ENCODE measurements around the gene PACS1. TPM values are rescaled to one million over a fixed set of nuclear protein-coding genes. Genes with fewer than 3 reads are reported as not detected.

Gene PACS1
- polyA plus RNA-seq, 3 donors: 8.1 to 36.8 (median 12.4) TPM

- H3K4me2 ChIP-seq (replicated peaks; ENCODE audit: extremely low read depth, low read length, poor library complexity, severe bottlenecking): no peak overlapping the region
- peaks cover 0 to 8% (median 0%) of the 10 kb centered on the region in 7 donors for H3K9me3 Mint-ChIP-seq
- peaks cover 12 to 14% of the 10 kb centered on the region in 2 donors for H3K36me3 Mint-ChIP-seq
- peaks cover 0 to 1% (median 0%) of the 10 kb centered on the region in 3 donors for H3K27me3 Mint-ChIP-seq (ENCODE audit: low read depth in 3 of 3)
- 88% methylated on average over 7 of the region's 12 CpGs for WGBS (ENCODE audit: insufficient coverage)
- no peak overlapping the region for H2AFZ ChIP-seq (ENCODE audit: insufficient read depth, low read depth, low read length, poor library complexity, severe bottlenecking)
- no peak for TF ChIP-seq CTCF (IDR thresholded peaks at IDR 0.05)
- H3K79me2 ChIP-seq (ENCODE audit: insufficient read depth, low read length): peaks cover 12% of the 10 kb centered on the region
- peaks cover 8% of the 10 kb centered on the region for H3K4me1 Mint-ChIP-seq
- H3K27ac ChIP-seq (ENCODE audit: low read depth in 1 of 2, low read length in 2 of 2): no peak overlapping the region
- H3K4me1 ChIP-seq (ENCODE audit: control insufficient read depth in 1 of 2, insufficient read depth in 2 of 2, low read length in 2 of 2): no peaks in the 10 kb centered on the region
- peaks cover 0 to 5% of the 10 kb centered on the region in 2 donors for H3K9me3 ChIP-seq (replicated peaks in 1 of 2; ENCODE audit: control insufficient read depth in 1 of 2, insufficient read depth in 1 of 2, low read length in 2 of 2)
- no peak overlapping the region for H3K4me3 ChIP-seq (replicated peaks in 1 of 3; ENCODE audit: low read depth in 2 of 3, low read length in 3 of 3)
- no peaks in the 10 kb centered on the region for H3K27me3 ChIP-seq (ENCODE audit: control insufficient read depth in 2 of 2, insufficient read depth in 2 of 2, low read length in 2 of 2)
- H3K36me3 ChIP-seq (replicated peaks in 1 of 2; ENCODE audit: control insufficient read depth in 1 of 2, insufficient read depth in 2 of 2, low read length in 2 of 2): peaks cover 0 to 2% of the 10 kb centered on the region in 2 donors
- no peak overlapping the region for H3K27ac Mint-ChIP-seq
- no peak for DNase-seq
- H3K9ac ChIP-seq (ENCODE audit: insufficient read depth, low read length, poor library complexity, severe bottlenecking): no peak overlapping the region
- H3K4me3 Mint-ChIP-seq: no peak overlapping the region
- intact Hi-C loops (cut with micrococcal nuclease): no loop called here
- peaks cover 60% of the 10 kb centered on the region for H4K20me1 ChIP-seq (ENCODE audit: insufficient read depth, low read length)
Measured at GRCh38 chr11:66142370-66143263, 72.5 kb downstream of the PACS1 start.

GRCh38 chr11:66143264-66143566 lies 73.1 kb downstream of the PACS1 start:
- no peak overlapping the region for H3K27ac Mint-ChIP-seq
- peaks cover 12% of the 10 kb centered on the region for H3K79me2 ChIP-seq (ENCODE audit: insufficient read depth, low read length)
- no peaks in the 10 kb centered on the region for H3K27me3 ChIP-seq (ENCODE audit: control insufficient read depth in 2 of 2, insufficient read depth in 2 of 2, low read length in 2 of 2)
- DNase-seq: no peak
- intact Hi-C loops (cut with micrococcal nuclease): no loop called here
- H3K36me3 Mint-ChIP-seq: peaks cover 12 to 14% of the 10 kb centered on the region in 2 donors
- H4K20me1 ChIP-seq (ENCODE audit: insufficient read depth, low read length): peaks cover 57% of the 10 kb centered on the region
- peaks cover 7% of the 10 kb centered on the region for H3K4me1 Mint-ChIP-seq
- H3K27ac ChIP-seq (ENCODE audit: low read depth in 1 of 2, low read length in 2 of 2): no peak overlapping the region
- peaks cover 0 to 2% of the 10 kb centered on the region in 2 donors for H3K36me3 ChIP-seq (replicated peaks in 1 of 2; ENCODE audit: control insufficient read depth in 1 of 2, insufficient read depth in 2 of 2, low read length in 2 of 2)
- no peak overlapping the region for H2AFZ ChIP-seq (ENCODE audit: insufficient read depth, low read depth, low read length, poor library complexity, severe bottlenecking)
- H3K9me3 Mint-ChIP-seq: peaks cover 0 to 8% (median 0%) of the 10 kb centered on the region in 7 donors
- no peak overlapping the region for H3K4me2 ChIP-seq (replicated peaks; ENCODE audit: extremely low read depth, low read length, poor library complexity, severe bottlenecking)
- TF ChIP-seq CTCF (IDR thresholded peaks at IDR 0.05): no peak
- H3K9ac ChIP-seq (ENCODE audit: insufficient read depth, low read length, poor library complexity, severe bottlenecking): no peak overlapping the region
- peaks cover 0 to 1% (median 0%) of the 10 kb centered on the region in 3 donors for H3K27me3 Mint-ChIP-seq (ENCODE audit: low read depth in 3 of 3)
- no CpG with 5 or more reads among the region's 3 CpGs for WGBS (ENCODE audit: insufficient coverage)
- no peaks in the 10 kb centered on the region for H3K4me1 ChIP-seq (ENCODE audit: control insufficient read depth in 1 of 2, insufficient read depth in 2 of 2, low read length in 2 of 2)
- H3K4me3 Mint-ChIP-seq: no peak overlapping the region
- H3K9me3 ChIP-seq (replicated peaks in 1 of 2; ENCODE audit: control insufficient read depth in 1 of 2, insufficient read depth in 1 of 2, low read length in 2 of 2): peaks cover 0 to 5% of the 10 kb centered on the region in 2 donors
- H3K4me3 ChIP-seq (replicated peaks in 1 of 3; ENCODE audit: low read depth in 2 of 3, low read length in 3 of 3): no peak overlapping the region
